Measurements from ENCODE around the gene HSD17B8. TPM values are rescaled to one million over a fixed set of nuclear protein-coding genes. Genes with fewer than 3 reads are reported as not detected.
A peak's percentile ranks its signal among the peaks of the same experiment; 100 is the strongest.

Gene HSD17B8
- polyA plus RNA-seq, 2 of the 4 experiments (the other 2 are of a cell fraction), result 9.5 to 16.5 TPM

DNA sequence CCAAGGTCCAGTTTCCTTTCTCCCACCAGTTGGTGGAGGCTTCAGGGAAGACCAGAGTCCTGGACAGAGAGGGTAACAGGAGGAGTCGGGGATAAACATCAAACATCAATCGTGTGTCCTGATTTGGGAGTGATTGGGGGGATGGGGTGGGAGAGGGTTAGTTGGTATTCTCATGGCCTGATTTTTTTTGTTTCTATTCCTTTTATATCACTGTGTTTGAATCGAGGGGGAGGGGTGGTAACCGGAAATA is 365 bp upstream of the HSD17B8 start:
- DNase-seq (ENCODE audit: low read depth in 1 of 2, low spot score in 1 of 2) (no peak), FAIRE-seq (no peak), ATAC-seq (no peak)
- Histone ChIP-seq H3K27ac (peak overlapping the region in 1 of 2 experiments; percentile 100; a peak in 3 of 6 replicates), H3K4me2 (peak overlapping the region; percentile 76), H3K4me3 (peak overlapping the region; percentile 82; the same call in 1 of the 3 replicates), H3K9me3 (no peaks in the 10 kb centered on the region), H3K4me1 (peaks cover 49% of the 10 kb centered on the region)
- CTCF ChIA-PET, result interaction anchor here (2.4 kb wide), 1 partner anchor 44 kb away, joined by 9 read pairs; no protein-coding TSS in a partner anchor
- POLR2A ChIA-PET, result no interaction called here
- 4% methylated on average over 4 of the region's 4 CpGs for WGBS (ENCODE audit: missing lambda C conversion rate)
- TF ChIP-seq ZNF302 (CRISPR knock-in tag; IDR thresholded peaks at IDR 0.05) (no peak), MYC (IDR thresholded peaks at IDR 0.05; ENCODE audit: borderline replicate concordance, low read length) (no peak), NR3C1 (IDR thresholded peaks at IDR 0.05) (no peak), RNF2 (IDR thresholded peaks at IDR 0.05; ENCODE audit: borderline replicate concordance, low read depth) (no peak), SREBF2 (IDR thresholded peaks at IDR 0.05) (no peak)
- TF ChIP-seq, protein P1, sequence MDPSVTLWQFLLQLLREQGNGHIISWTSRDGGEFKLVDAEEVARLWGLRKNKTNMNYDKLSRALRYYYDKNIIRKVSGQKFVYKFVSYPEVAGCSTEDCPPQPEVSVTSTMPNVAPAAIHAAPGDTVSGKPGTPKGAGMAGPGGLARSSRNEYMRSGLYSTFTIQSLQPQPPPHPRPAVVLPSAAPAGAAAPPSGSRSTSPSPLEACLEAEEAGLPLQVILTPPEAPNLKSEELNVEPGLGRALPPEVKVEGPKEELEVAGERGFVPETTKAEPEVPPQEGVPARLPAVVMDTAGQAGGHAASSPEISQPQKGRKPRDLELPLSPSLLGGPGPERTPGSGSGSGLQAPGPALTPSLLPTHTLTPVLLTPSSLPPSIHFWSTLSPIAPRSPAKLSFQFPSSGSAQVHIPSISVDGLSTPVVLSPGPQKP (IDR thresholded peaks at IDR 0.05; ENCODE audit: low read depth, low read length), result no peak
- TF ChIP-seq, protein P2, sequence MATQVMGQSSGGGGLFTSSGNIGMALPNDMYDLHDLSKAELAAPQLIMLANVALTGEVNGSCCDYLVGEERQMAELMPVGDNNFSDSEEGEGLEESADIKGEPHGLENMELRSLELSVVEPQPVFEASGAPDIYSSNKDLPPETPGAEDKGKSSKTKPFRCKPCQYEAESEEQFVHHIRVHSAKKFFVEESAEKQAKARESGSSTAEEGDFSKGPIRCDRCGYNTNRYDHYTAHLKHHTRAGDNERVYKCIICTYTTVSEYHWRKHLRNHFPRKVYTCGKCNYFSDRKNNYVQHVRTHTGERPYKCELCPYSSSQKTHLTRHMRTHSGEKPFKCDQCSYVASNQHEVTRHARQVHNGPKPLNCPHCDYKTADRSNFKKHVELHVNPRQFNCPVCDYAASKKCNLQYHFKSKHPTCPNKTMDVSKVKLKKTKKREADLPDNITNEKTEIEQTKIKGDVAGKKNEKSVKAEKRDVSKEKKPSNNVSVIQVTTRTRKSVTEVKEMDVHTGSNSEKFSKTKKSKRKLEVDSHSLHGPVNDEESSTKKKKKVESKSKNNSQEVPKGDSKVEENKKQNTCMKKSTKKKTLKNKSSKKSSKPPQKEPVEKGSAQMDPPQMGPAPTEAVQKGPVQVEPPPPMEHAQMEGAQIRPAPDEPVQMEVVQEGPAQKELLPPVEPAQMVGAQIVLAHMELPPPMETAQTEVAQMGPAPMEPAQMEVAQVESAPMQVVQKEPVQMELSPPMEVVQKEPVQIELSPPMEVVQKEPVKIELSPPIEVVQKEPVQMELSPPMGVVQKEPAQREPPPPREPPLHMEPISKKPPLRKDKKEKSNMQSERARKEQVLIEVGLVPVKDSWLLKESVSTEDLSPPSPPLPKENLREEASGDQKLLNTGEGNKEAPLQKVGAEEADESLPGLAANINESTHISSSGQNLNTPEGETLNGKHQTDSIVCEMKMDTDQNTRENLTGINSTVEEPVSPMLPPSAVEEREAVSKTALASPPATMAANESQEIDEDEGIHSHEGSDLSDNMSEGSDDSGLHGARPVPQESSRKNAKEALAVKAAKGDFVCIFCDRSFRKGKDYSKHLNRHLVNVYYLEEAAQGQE (IDR thresholded peaks at IDR 0.05), result no peak

DNA sequence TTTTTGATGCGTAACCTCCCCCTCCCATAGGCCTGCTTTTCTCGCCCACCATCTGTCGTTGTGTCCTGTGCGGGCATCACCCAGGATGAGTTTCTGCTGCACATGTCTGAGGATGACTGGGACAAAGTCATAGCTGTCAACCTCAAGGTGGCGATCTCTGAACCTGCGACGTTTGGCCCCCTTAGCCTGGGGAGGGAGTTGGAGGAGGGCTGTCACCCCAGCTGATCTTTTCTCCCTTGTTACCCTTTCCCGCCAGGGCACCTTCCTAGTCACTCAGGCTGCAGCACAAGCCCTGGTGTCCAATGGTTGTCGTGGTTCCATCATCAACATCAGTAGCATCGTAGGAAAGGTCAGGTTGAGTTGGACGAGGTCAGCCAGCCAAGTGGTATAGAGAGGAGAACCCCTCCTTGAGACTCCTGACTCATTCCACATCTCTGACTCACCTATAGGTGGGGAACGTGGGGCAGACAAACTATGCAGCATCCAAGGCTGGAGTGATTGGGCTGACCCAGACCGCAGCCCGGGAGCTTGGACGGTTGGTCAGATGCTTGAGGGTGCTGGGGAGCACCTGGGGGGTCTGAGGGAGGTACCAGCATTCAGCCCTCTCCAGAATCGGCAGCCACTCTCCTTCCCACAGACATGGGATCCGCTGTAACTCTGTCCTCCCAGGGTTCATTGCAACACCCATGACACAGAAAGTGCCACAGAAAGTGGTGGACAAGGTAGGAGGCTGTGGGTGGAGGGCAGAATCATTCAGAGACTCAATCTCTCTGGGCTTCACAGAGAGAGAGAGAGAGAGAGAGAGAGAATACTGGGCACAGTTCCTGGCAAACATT is 954 bp downstream of the HSD17B8 start:
- peaks cover 46% of the 10 kb centered on the region for H3K4me1 ChIP-seq
- ChIA-PET POLR2A (interaction anchor here (1.5 kb wide), 1 partner anchor 234 kb away, joined by 4 read pairs; no protein-coding TSS in a partner anchor), CTCF (interaction anchor here (1.2 to 2.4 kb wide), 2 partner anchors 33 to 43 kb away, joined by 3 to 9 read pairs; no protein-coding TSS in a partner anchor)

DNA sequence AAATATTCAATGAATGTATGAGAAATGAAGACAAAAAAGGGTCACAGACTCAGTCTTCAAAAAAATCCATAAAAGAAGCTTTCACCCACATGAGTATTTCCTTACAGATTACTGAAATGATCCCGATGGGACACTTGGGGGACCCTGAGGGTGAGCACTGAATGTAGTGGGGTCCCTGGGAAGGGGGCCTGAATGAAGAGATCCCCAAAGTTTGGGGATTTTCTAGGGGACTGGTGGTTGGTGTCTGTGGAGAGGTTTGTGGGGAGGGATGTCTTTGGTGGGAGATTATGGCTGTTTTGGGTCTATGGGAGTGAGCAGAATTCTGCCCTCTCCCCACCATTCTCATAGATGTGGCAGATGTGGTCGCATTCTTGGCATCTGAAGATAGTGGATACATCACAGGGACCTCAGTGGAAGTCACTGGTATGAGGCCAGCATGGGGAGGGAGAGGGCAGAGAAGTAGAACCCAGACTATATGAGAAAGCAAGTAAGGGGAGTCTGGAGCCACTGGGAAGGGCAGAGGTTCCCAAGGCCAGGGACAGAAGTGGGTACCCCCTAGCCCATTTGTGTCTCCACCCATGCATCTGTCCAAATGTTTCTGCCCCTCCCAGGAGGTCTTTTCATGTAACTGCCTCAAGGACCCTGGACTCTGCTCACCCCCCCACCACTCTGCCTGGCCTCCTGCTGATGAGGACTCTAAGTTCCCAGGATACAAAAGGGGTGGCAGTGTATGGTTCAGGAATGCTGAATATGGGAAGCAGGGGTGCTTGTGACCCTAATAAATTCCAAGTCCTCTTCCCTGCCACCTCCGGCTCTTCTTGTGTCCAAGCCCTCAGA is 1.8 kb downstream of the HSD17B8 start:
- FAIRE-seq (no peak), DNase-seq (ENCODE audit: low read depth in 1 of 2, low spot score in 1 of 2) (no peak), ATAC-seq (no peak)
- H3K4me1 ChIP-seq, result peaks cover 46% of the 10 kb centered on the region
- ChIA-PET POLR2A (interaction anchor here (1.5 kb wide), 1 partner anchor 235 kb away, joined by 4 read pairs; no protein-coding TSS in a partner anchor), CTCF (interaction anchor here (0.6 to 2.4 kb wide), 3 partner anchors 8 to 42 kb away, joined by 3 to 9 read pairs (median 4); no protein-coding TSS in a partner anchor)
- TF ChIP-seq RNF2 (IDR thresholded peaks at IDR 0.05; ENCODE audit: borderline replicate concordance, low read depth), result no peak
- TF ChIP-seq ZFP36 (IDR thresholded peaks at IDR 0.05; ENCODE audit: borderline replicate concordance, partially characterized antibody), result no peak
- TF ChIP-seq MYC (IDR thresholded peaks at IDR 0.05; ENCODE audit: borderline replicate concordance, low read length), result no peak
- no peak for TF ChIP-seq EP300 (IDR thresholded peaks at IDR 0.05)
- TF ChIP-seq, protein P3, sequence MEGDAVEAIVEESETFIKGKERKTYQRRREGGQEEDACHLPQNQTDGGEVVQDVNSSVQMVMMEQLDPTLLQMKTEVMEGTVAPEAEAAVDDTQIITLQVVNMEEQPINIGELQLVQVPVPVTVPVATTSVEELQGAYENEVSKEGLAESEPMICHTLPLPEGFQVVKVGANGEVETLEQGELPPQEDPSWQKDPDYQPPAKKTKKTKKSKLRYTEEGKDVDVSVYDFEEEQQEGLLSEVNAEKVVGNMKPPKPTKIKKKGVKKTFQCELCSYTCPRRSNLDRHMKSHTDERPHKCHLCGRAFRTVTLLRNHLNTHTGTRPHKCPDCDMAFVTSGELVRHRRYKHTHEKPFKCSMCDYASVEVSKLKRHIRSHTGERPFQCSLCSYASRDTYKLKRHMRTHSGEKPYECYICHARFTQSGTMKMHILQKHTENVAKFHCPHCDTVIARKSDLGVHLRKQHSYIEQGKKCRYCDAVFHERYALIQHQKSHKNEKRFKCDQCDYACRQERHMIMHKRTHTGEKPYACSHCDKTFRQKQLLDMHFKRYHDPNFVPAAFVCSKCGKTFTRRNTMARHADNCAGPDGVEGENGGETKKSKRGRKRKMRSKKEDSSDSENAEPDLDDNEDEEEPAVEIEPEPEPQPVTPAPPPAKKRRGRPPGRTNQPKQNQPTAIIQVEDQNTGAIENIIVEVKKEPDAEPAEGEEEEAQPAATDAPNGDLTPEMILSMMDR (IDR thresholded peaks at IDR 0.05), result no peak
- TF ChIP-seq JUN (IDR thresholded peaks at IDR 0.05), result no peak
- TF ChIP-seq, protein P4, sequence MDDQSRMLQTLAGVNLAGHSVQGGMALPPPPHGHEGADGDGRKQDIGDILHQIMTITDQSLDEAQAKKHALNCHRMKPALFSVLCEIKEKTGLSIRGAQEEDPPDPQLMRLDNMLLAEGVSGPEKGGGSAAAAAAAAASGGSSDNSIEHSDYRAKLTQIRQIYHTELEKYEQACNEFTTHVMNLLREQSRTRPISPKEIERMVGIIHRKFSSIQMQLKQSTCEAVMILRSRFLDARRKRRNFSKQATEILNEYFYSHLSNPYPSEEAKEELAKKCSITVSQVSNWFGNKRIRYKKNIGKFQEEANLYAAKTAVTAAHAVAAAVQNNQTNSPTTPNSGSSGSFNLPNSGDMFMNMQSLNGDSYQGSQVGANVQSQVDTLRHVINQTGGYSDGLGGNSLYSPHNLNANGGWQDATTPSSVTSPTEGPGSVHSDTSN (IDR thresholded peaks at IDR 0.05), result no peak
- TF ChIP-seq RCOR1 (IDR thresholded peaks at IDR 0.05; ENCODE audit: low read depth, low read length), result no peak
- no peak for TF ChIP-seq JUNB (IDR thresholded peaks at IDR 0.05)
- TF ChIP-seq RARB (CRISPR knock-in tag; IDR thresholded peaks at IDR 0.05), result no peak
- TF ChIP-seq HOXB13 (CRISPR knock-in tag; IDR thresholded peaks at IDR 0.05; ENCODE audit: low read depth), result no peak
- H3K4me3 ChIP-seq, result no peak overlapping the region
- peak overlapping the region; percentile 87 to 100; a peak in 5 of 6 replicates for H3K27ac ChIP-seq
- H3K4me2 ChIP-seq, result peak overlapping the region; percentile 76
- no peaks in the 10 kb centered on the region for H3K9me3 ChIP-seq
- 83% methylated on average over 3 of the region's 3 CpGs for WGBS (ENCODE audit: missing lambda C conversion rate)

More for the DNA sequence above, 954 bp downstream of the HSD17B8 start:
- Histone ChIP-seq H3K4me2 (peak overlapping the region; percentile 76), H3K27ac (peak overlapping the region; percentile 87 to 100), H3K4me3 (peak overlapping the region; percentile 82), H3K9me3 (no peaks in the 10 kb centered on the region)
- DNase-seq (ENCODE audit: low read depth in 1 of 2, low spot score in 1 of 2) (peak; percentile 46 to 59), ATAC-seq (peak; percentile 33 to 47; a peak in 4 of 6 replicates), FAIRE-seq (no peak)
- TF ChIP-seq, protein P5, sequence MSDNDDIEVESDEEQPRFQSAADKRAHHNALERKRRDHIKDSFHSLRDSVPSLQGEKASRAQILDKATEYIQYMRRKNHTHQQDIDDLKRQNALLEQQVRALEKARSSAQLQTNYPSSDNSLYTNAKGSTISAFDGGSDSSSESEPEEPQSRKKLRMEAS (IDR thresholded peaks at IDR 0.05), result 0 out of 2 replicates have a peak, but pooled peaks have one; percentile 6
- TF ChIP-seq MAFK (IDR thresholded peaks at IDR 0.05; ENCODE audit: partially characterized antibody) (no peak), FOSL2 (IDR thresholded peaks at IDR 0.05) (no peak), FOSL2 (CRISPR knock-in tag; IDR thresholded peaks at IDR 0.05) (peak; percentile 67)
- WGBS (ENCODE audit: missing lambda C conversion rate), result 40% methylated on average over 11 of the region's 17 CpGs
